ENCODE results near the gene TXN.
"Not testable (repeated sequence)": the region's sequence is repeated elsewhere in the genome, so short reads cannot be mapped to it uniquely, and the experiment has no call there.

The TXN gene

GRCh38 chr9:110196084-110196499, 60.2 kb downstream of the TXN start:
- not testable (repeated sequence) for H3K4me1 ChIP-seq (ENCODE audit: control insufficient read depth, insufficient read depth, low read length); H3K4me3 ChIP-seq (ENCODE audit: low read length); H3K27me3 ChIP-seq (ENCODE audit: control insufficient read depth, insufficient read depth, low read length)

More at GRCh38 chr9:110196084-110196499, 60.2 kb downstream of the TXN start:
- H3K27ac ChIP-seq (ENCODE audit: low read length); DNase-seq (ENCODE audit: low read depth, low spot score); H3K9me3 ChIP-seq (ENCODE audit: control insufficient read depth, insufficient read depth, low read length); H3K36me3 ChIP-seq (ENCODE audit: control insufficient read depth, insufficient read depth, low read length): not testable (repeated sequence)
- no CpG with 5 or more reads among the region's 16 CpGs for WGBS (ENCODE audit: insufficient coverage, insufficient read length)
